ENCODE data around the gene NR3C2. TPM values are rescaled to one million over a fixed set of nuclear protein-coding genes. Genes with fewer than 3 reads are reported as not detected.

The NR3C2 gene
- total and polyA plus RNA-seq, 2 experiments from 2014 or later, result 1.2 to 3.0 TPM

DNA sequence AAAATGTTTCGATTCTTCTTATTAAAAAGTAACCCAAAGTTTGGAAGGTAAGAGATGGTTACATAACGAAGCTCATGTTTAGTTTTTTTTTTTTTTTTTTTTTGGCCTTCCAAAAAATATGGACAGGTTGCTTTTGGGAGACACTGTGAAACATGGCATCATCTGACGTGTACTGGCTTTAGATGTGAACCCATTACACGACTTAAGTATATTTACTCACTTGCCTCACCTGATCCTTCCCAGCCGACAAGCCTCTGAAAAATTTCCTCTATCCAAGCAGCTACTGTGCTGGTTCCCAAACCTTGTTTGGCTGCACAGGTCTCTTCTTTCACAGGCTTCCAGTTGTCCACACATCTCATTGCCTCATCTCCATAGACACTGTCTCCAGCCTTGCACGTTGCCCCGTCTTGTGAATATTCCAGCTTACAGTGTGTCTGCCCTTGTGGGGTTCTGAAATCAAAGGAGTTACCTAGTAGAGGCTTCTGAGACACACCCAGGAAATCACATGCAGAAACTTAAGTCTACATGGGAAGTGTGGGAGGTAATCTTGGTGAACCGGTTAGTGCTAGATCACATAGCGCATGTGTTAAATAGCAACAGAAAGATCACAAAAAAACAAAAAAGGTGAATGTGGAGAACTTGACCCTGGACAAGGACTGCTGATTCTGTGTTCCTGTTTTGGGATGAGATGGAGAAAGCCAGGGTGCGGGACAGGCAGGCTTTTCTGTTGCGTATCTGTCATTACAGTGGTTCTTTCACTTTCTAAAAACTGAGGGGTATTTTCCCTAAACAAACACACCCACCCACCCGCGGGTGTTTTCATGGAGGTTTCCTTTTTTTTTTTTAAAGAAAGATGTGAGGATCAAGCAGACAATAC lies 381.7 kb downstream of the NR3C2 start:
- H3K4me2 ChIP-seq, result 0 out of 2 replicates have a peak overlapping the region, but pooled peaks have one; percentile 44
- TF ChIP-seq POLR2AphosphoS5 (IDR thresholded peaks at IDR 0.05; ENCODE audit: low read depth) (no peak), EZH2 (IDR thresholded peaks at IDR 0.05; ENCODE audit: low read depth, unreplicated experiment) (no peak), EZH2phosphoT487 (IDR thresholded peaks at IDR 0.05; ENCODE audit: unreplicated experiment) (no peak), JUNB (IDR thresholded peaks at IDR 0.05; ENCODE audit: unreplicated experiment) (no peak), NANOG (IDR thresholded peaks at IDR 0.05; ENCODE audit: borderline replicate concordance) (no peak), STAT1 (IDR thresholded peaks at IDR 0.05; ENCODE audit: unreplicated experiment) (no peak), ZNF331 (CRISPR knock-in tag; IDR thresholded peaks at IDR 0.05; ENCODE audit: low read depth) (no peak)
- TF ChIP-seq, protein P1, sequence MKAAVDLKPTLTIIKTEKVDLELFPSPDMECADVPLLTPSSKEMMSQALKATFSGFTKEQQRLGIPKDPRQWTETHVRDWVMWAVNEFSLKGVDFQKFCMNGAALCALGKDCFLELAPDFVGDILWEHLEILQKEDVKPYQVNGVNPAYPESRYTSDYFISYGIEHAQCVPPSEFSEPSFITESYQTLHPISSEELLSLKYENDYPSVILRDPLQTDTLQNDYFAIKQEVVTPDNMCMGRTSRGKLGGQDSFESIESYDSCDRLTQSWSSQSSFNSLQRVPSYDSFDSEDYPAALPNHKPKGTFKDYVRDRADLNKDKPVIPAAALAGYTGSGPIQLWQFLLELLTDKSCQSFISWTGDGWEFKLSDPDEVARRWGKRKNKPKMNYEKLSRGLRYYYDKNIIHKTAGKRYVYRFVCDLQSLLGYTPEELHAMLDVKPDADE (IDR thresholded peaks at IDR 0.05), result no peak
- TF ChIP-seq, protein P2, sequence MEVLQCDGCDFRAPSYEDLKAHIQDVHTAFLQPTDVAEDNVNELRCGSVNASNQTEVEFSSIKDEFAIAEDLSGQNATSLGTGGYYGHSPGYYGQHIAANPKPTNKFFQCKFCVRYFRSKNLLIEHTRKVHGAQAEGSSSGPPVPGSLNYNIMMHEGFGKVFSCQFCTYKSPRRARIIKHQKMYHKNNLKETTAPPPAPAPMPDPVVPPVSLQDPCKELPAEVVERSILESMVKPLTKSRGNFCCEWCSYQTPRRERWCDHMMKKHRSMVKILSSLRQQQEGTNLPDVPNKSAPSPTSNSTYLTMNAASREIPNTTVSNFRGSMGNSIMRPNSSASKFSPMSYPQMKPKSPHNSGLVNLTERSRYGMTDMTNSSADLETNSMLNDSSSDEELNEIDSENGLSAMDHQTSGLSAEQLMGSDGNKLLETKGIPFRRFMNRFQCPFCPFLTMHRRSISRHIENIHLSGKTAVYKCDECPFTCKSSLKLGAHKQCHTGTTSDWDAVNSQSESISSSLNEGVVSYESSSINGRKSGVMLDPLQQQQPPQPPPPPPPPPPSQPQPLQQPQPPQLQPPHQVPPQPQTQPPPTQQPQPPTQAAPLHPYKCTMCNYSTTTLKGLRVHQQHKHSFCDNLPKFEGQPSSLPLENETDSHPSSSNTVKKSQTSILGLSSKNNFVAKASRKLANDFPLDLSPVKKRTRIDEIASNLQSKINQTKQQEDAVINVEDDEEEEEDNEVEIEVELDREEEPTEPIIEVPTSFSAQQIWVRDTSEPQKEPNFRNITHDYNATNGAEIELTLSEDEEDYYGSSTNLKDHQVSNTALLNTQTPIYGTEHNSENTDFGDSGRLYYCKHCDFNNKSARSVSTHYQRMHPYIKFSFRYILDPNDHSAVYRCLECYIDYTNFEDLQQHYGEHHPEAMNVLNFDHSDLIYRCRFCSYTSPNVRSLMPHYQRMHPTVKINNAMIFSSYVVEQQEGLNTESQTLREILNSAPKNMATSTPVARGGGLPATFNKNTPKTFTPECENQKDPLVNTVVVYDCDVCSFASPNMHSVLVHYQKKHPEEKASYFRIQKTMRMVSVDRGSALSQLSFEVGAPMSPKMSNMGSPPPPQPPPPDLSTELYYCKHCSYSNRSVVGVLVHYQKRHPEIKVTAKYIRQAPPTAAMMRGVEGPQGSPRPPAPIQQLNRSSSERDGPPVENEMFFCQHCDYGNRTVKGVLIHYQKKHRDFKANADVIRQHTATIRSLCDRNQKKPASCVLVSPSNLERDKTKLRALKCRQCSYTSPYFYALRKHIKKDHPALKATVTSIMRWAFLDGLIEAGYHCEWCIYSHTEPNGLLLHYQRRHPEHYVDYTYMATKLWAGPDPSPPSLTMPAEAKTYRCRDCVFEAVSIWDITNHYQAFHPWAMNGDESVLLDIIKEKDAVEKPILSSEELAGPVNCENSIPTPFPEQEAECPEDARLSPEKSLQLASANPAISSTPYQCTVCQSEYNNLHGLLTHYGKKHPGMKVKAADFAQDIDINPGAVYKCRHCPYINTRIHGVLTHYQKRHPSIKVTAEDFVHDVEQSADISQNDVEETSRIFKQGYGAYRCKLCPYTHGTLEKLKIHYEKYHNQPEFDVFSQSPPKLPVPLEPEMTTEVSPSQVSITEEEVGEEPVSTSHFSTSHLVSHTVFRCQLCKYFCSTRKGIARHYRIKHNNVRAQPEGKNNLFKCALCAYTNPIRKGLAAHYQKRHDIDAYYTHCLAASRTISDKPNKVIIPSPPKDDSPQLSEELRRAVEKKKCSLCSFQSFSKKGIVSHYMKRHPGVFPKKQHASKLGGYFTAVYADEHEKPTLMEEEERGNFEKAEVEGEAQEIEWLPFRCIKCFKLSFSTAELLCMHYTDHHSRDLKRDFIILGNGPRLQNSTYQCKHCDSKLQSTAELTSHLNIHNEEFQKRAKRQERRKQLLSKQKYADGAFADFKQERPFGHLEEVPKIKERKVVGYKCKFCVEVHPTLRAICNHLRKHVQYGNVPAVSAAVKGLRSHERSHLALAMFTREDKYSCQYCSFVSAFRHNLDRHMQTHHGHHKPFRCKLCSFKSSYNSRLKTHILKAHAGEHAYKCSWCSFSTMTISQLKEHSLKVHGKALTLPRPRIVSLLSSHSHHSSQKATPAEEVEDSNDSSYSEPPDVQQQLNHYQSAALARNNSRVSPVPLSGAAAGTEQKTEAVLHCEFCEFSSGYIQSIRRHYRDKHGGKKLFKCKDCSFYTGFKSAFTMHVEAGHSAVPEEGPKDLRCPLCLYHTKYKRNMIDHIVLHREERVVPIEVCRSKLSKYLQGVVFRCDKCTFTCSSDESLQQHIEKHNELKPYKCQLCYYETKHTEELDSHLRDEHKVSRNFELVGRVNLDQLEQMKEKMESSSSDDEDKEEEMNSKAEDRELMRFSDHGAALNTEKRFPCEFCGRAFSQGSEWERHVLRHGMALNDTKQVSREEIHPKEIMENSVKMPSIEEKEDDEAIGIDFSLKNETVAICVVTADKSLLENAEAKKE (CRISPR knock-in tag; IDR thresholded peaks at IDR 0.05), result no peak
- H3K27me3 ChIP-seq (ENCODE audit: insufficient read depth), result no peaks in the 10 kb centered on the region
- Mint-ChIP-seq H3K27me3 (ENCODE audit: insufficient read depth, low read depth, poor library complexity) (no peaks in the 10 kb centered on the region), H3K9me3 (no peaks in the 10 kb centered on the region), H3K4me3 (no peak overlapping the region), H3K36me3 (ENCODE audit: low read depth) (no peaks in the 10 kb centered on the region), H3K27ac (0 out of 2 replicates have a peak overlapping the region, but pooled peaks have one; percentile 9), H3K4me1 (peaks cover 35% of the 10 kb centered on the region)
- H3K4me3 ChIP-seq, result no peak overlapping the region
- H4K20me1 ChIP-seq (replicated peaks; ENCODE audit: insufficient read depth), result no peaks in the 10 kb centered on the region
- no peaks in the 10 kb centered on the region for H3K79me2 ChIP-seq (replicated peaks; ENCODE audit: insufficient read depth)
- no peaks in the 10 kb centered on the region for H3K9me2 ChIP-seq (ENCODE audit: insufficient read depth)
- H2AFZ ChIP-seq, result no peak overlapping the region
- no peaks in the 10 kb centered on the region for H3F3A ChIP-seq (replicated peaks; ENCODE audit: low read depth)
- DNase-seq (ENCODE audit: low spot score) (no peak), ATAC-seq (no peak)
- H3K4me1 ChIP-seq (ENCODE audit: insufficient read depth), result peaks cover 26% of the 10 kb centered on the region; the same call in 1 of the 2 replicates
- no peak overlapping the region for H3K27ac ChIP-seq (ENCODE audit: low read depth)
- H3K36me3 ChIP-seq (ENCODE audit: insufficient read depth), result no peaks in the 10 kb centered on the region
